ENCODE results near the gene HACD1.

HACD1 gene

GRCh38 chr10:17617031-17617911, at the start of gene HACD1:
Gene HACD1, minus strand, starts transcription at chr10:17617374. Its CDS starts 35 bp downstream, at chr10:17617339.
- peak; percentile 20 for DNase-seq

GRCh38 chr10:17665747-17666146, 48.6 kb upstream of the HACD1 start:
- no peak for DNase-seq

- DNase-seq = no peak
Measured at GRCh38 chr10:17663450-17663849, 46.3 kb upstream of the HACD1 start.

GRCh38 chr10:17662193-17663138, 45.3 kb upstream of the HACD1 start:
- DNase-seq = no peak

- DNase-seq = no peak
Measured at GRCh38 chr10:17661510-17661909, 44.3 kb upstream of the HACD1 start.

GRCh38 chr10:17660921-17661320, 43.7 kb upstream of the HACD1 start:
- DNase-seq = no peak

GRCh38 chr10:17659365-17659764, 42.2 kb upstream of the HACD1 start:
- DNase-seq = no peak

GRCh38 chr10:17657103-17657500, 39.9 kb upstream of the HACD1 start:
- DNase-seq = no peak

- DNase-seq = no peak
Measured at GRCh38 chr10:17655567-17656146, 38.5 kb upstream of the HACD1 start.

GRCh38 chr10:17655009-17655408, 37.8 kb upstream of the HACD1 start:
- no peak for DNase-seq

- DNase-seq = no peak
Measured at GRCh38 chr10:17652585-17652984, 35.4 kb upstream of the HACD1 start.

- no peak for DNase-seq
Measured at GRCh38 chr10:17651896-17652295, 34.7 kb upstream of the HACD1 start.

- DNase-seq = no peak
Measured at GRCh38 chr10:17650416-17650815, 33.2 kb upstream of the HACD1 start.

- no peak for DNase-seq
Measured at GRCh38 chr10:17649836-17650235, 32.7 kb upstream of the HACD1 start.

GRCh38 chr10:17649052-17649451, 31.9 kb upstream of the HACD1 start:
- no peak for DNase-seq

- no peak for DNase-seq
Measured at GRCh38 chr10:17648243-17649035, 31.3 kb upstream of the HACD1 start.

GRCh38 chr10:17647326-17647725, 30.2 kb upstream of the HACD1 start:
- no peak for DNase-seq

- no peak for DNase-seq
Measured at GRCh38 chr10:17645621-17646345, 28.6 kb upstream of the HACD1 start.

- DNase-seq = peak; percentile 64
Measured at GRCh38 chr10:17644485-17644943, 27.3 kb upstream of the HACD1 start.

- peak; percentile 86 for DNase-seq
Measured at GRCh38 chr10:17643755-17644484, 26.7 kb upstream of the HACD1 start, which contains the start of gene STAM. Gene STAM, plus strand, starts transcription at chr10:17644151. Its CDS starts 189 bp downstream, at chr10:17644340.

- peak; percentile 61 for DNase-seq
Measured at GRCh38 chr10:17643339-17643754, 26.2 kb upstream of the HACD1 start.
